Suprapubic skin (tissue), 3 donors: ENCODE measurements around the gene DYNC2LI1.

Experiments
- POLR2AphosphoS5 ChIP-seq, 3 donors: sonication (generic); formaldehyde crosslinking; IDR thresholded peaks; one replicate each; pipeline ENCODE4 v1.6.1; 2017; ENCODE audit warnings: antibody characterized with exemption in 3 of 3
- TF ChIP-seq, protein P1 (sequence below), 2 donors: fragments of 200-600 bp in 1 of 2; fragments of 450-650 bp in 1 of 2; sonication (generic) in 1 of 2; IDR thresholded peaks; one replicate each; pipeline ENCODE4 v1.5.1; 2016 to 2019; ENCODE audit warnings: antibody characterized with exemption in 2 of 2, mild to moderate bottlenecking in 1 of 2, moderate library complexity in 1 of 2

DNA sequence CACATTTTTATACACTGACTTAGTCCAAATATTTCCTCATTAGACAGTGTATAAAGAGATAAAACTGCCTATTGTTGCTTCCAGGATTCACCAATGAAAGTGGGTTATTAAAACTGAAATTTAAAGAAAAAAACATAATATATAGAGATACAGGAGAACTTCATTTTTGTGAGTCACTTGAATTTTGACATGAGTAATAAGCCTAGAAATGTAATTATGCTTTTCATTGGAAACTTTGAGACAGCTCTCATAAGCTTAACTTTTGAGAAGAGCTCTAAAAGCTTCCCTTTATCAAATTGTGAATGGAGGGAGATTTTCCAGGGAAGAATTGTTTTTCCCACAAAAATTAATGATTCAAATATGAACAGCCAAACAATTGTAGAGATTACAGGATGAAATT, 14.1 kb downstream of the DYNC2LI1 start:
- TF ChIP-seq POLR2AphosphoS5 (IDR thresholded peaks at IDR 0.05): no peak
- TF ChIP-seq, protein P1, sequence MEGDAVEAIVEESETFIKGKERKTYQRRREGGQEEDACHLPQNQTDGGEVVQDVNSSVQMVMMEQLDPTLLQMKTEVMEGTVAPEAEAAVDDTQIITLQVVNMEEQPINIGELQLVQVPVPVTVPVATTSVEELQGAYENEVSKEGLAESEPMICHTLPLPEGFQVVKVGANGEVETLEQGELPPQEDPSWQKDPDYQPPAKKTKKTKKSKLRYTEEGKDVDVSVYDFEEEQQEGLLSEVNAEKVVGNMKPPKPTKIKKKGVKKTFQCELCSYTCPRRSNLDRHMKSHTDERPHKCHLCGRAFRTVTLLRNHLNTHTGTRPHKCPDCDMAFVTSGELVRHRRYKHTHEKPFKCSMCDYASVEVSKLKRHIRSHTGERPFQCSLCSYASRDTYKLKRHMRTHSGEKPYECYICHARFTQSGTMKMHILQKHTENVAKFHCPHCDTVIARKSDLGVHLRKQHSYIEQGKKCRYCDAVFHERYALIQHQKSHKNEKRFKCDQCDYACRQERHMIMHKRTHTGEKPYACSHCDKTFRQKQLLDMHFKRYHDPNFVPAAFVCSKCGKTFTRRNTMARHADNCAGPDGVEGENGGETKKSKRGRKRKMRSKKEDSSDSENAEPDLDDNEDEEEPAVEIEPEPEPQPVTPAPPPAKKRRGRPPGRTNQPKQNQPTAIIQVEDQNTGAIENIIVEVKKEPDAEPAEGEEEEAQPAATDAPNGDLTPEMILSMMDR (IDR thresholded peaks at IDR 0.05): no peak
